CD4-positive, alpha-beta T cell (primary cell): Measurements from ENCODE around the gene PSMF1. TPM values are rescaled to one million over a fixed set of nuclear protein-coding genes. Genes with fewer than 3 reads are reported as not detected.

Experiments
- ATAC-seq: fragments of 200-7000 bp; cut with Tn5 transposase; one replicate; pipeline ENCODE4 v1.10.0; 2022; ENCODE audit warnings: mild to moderate bottlenecking; ENCODE audit not compliant: poor library complexity
- CTCF ChIA-PET: fragments of 350-600 bp; sonication (Branson Sonifier 250); formaldehyde crosslinking; loops from one replicate; lab custom pipeline; 2021; ENCODE audit warnings: antibody characterized with exemption, inconsistent platforms; lab: Charles Lee
- POLR2A ChIA-PET: fragments of 350-600 bp; sonication (Branson Sonifier 250); formaldehyde crosslinking; loops from one replicate; lab custom pipeline; 2021; ENCODE audit warnings: antibody characterized with exemption, inconsistent platforms; lab: Charles Lee
- DNase-seq, 14 experiments: peaks; one replicate each; pipeline ENCODE4 v3.0.0-alpha.2; 2013 to 2020; ENCODE audit warnings: mixed read lengths in 2 of 14
- H3K27ac ChIP-seq, 2 donors: one replicate each; pipeline versions ENCODE4 v1.5.1 to v1.7.0; 2013; ENCODE audit warnings: low read length in 2 of 2, low read depth in 1 of 2, mild to moderate bottlenecking in 1 of 2
- H3K27me3 ChIP-seq, 2 experiments: 1 replicate in 1 of 2; 2 replicates in 1 of 2; pipeline versions ENCODE4 v1.6.1 to v1.7.0; 2013; ENCODE audit warnings: low read length in 2 of 2, control low read depth in 1 of 2, mild to moderate bottlenecking in 1 of 2, moderate library complexity in 1 of 2; ENCODE audit not compliant: insufficient read depth in 2 of 2, control insufficient read depth in 1 of 2
- H3K36me3 ChIP-seq: one replicate; pipeline ENCODE4 v1.6.1; 2013; ENCODE audit warnings: low read length, control low read depth; ENCODE audit not compliant: insufficient read depth
- H3K4me1 ChIP-seq: one replicate; pipeline ENCODE4 v1.6.1; 2013; ENCODE audit warnings: low read length, control low read depth; ENCODE audit not compliant: insufficient read depth
- H3K4me3 ChIP-seq: one replicate; pipeline ENCODE4 v1.5.1; 2013; ENCODE audit warnings: mild to moderate bottlenecking, low read length, moderate library complexity
- H3K9me3 ChIP-seq, 2 experiments: 1 replicate in 1 of 2; 2 replicates in 1 of 2; pipeline versions ENCODE4 v1.6.1 to v1.7.0; 2013; ENCODE audit warnings: low read length in 2 of 2, mild to moderate bottlenecking in 2 of 2, control low read depth in 1 of 2, moderate library complexity in 1 of 2; ENCODE audit not compliant: control insufficient read depth in 1 of 2, insufficient read depth in 1 of 2
- H3K27ac Mint-ChIP-seq: one replicate; pipeline ENCODE4 v1.8.0; 2020; ENCODE audit warnings: mixed read lengths
- H3K27me3 Mint-ChIP-seq: one replicate; pipeline ENCODE4 v1.8.0; 2021; ENCODE audit warnings: mixed read lengths
- H3K36me3 Mint-ChIP-seq: one replicate; pipeline ENCODE4 v1.8.0; 2021; ENCODE audit warnings: low read depth, mixed read lengths
- H3K4me1 Mint-ChIP-seq: one replicate; pipeline ENCODE4 v1.8.0; 2021; ENCODE audit warnings: low read depth, mixed read lengths
- H3K4me3 Mint-ChIP-seq: one replicate; pipeline ENCODE4 v1.8.0; 2020; ENCODE audit warnings: mild to moderate bottlenecking, mixed read lengths
- H3K9me3 Mint-ChIP-seq: one replicate; pipeline ENCODE4 v1.8.0; 2020; ENCODE audit warnings: mixed read lengths
- intact Hi-C, 2 experiments: fragments of 100-400 bp; cut with DNase I in 1 of 2; cut with micrococcal nuclease in 1 of 2; formaldehyde crosslinking; loops; one replicate each; pipeline versions ENCODE4 v1.15.1 to v1.9.0; 2023 to 2025; cut with DNase I, micrococcal nuclease
- total RNA-seq, 174 experiments: library from RNA in 2 of 174; stranded (reverse) in 2 of 174; gene quantifications; one replicate each; pipeline ENCODE4 v1.2.3 and lab custom pipeline; 2021 to 2026
- TF ChIP-seq, protein P1 (sequence below): fragments of 200-600 bp; IDR thresholded peaks from one replicate; pipeline ENCODE4 v1.8.0; 2022; ENCODE audit warnings: antibody characterized with exemption, mild to moderate bottlenecking

Gene PSMF1
- total RNA-seq, 2 experiments from 2014 or later: 79.9 to 84.2 TPM

DNA sequence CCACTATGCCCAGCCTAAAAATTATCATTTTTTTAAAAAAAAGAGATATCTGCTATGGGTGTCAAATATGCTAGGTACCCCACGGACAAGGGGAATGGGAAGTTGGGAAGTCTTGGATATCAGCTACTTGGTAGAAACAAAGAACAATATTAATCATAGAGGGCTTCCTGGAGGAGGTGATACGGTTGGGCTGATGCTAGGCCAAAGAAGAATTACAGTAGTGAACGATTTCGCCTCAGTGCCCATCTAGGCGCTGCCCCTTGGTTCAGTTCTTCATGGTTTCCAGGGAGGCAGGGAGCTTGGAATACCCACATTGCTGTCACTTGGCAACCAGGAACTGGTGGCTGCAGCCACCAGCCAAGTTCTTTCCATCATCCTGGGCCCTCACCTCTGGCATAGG, 5.5 kb upstream of the PSMF1 start:
- peaks cover 12% of the 10 kb centered on the region for H3K4me1 ChIP-seq
- H3K27ac Mint-ChIP-seq: no peak overlapping the region
- no peak overlapping the region for H3K4me3 Mint-ChIP-seq
- no peaks in the 10 kb centered on the region for H3K36me3 ChIP-seq
- no peaks in the 10 kb centered on the region for H3K9me3 ChIP-seq
- H3K27me3 ChIP-seq: no peaks in the 10 kb centered on the region
- intact Hi-C loops: no loop called here
- peaks cover 6% of the 10 kb centered on the region for H3K27me3 Mint-ChIP-seq
- ATAC-seq (no peak), DNase-seq (no peak)
- peaks cover 21% of the 10 kb centered on the region for H3K4me1 Mint-ChIP-seq
- no peaks in the 10 kb centered on the region for H3K36me3 Mint-ChIP-seq
- no peaks in the 10 kb centered on the region for H3K9me3 Mint-ChIP-seq
- ChIA-PET CTCF (no interaction called here), POLR2A (no interaction called here)
- H3K27ac ChIP-seq: no peak overlapping the region
- H3K4me3 ChIP-seq: no peak overlapping the region
- TF ChIP-seq, protein P1, sequence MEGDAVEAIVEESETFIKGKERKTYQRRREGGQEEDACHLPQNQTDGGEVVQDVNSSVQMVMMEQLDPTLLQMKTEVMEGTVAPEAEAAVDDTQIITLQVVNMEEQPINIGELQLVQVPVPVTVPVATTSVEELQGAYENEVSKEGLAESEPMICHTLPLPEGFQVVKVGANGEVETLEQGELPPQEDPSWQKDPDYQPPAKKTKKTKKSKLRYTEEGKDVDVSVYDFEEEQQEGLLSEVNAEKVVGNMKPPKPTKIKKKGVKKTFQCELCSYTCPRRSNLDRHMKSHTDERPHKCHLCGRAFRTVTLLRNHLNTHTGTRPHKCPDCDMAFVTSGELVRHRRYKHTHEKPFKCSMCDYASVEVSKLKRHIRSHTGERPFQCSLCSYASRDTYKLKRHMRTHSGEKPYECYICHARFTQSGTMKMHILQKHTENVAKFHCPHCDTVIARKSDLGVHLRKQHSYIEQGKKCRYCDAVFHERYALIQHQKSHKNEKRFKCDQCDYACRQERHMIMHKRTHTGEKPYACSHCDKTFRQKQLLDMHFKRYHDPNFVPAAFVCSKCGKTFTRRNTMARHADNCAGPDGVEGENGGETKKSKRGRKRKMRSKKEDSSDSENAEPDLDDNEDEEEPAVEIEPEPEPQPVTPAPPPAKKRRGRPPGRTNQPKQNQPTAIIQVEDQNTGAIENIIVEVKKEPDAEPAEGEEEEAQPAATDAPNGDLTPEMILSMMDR: no peak

DNA sequence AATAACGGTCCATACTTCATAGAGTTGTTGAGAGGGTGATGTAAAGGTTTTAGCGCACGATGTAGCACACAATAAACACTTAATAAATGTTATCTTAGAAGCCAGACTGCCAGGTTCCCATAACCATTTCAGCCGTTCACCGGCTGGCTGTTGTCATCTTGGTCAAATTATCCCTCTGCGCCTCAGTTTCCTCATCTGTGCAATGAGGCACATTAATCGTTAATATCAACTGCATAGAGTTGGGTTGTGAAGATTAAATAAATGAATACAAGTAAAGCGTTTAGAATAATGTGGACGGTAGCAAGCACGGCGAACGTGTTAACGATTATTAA, 432 bp upstream of the PSMF1 start:
- H3K9me3 Mint-ChIP-seq: no peaks in the 10 kb centered on the region
- Histone ChIP-seq H3K36me3 (peaks cover 28% of the 10 kb centered on the region), H3K9me3 (no peaks in the 10 kb centered on the region), H3K4me1 (peaks cover 52% of the 10 kb centered on the region), H3K4me3 (peak overlapping the region; percentile 81), H3K27ac (peak overlapping the region; percentile 72 to 74), H3K27me3 (no peaks in the 10 kb centered on the region)
- peaks cover 46% of the 10 kb centered on the region for H3K36me3 Mint-ChIP-seq
- H3K4me1 Mint-ChIP-seq: peaks cover 61% of the 10 kb centered on the region
- intact Hi-C loops: loop anchor here (1.0 to 5.0 kb wide), 9 partner anchors 93 to 1354 kb away; partner anchors contain the start of genes FAM110A (in 2 of the 2), NSFL1C (in 2 of the 2), SNRPB (in 2 of the 2) and SDCBP2 (in 1 of the 2)
- no peak for ATAC-seq
- ChIA-PET POLR2A (interaction anchor here (1.0 kb wide), 1 partner anchor 15 kb away, joined by 3 read pairs; no protein-coding TSS in a partner anchor), CTCF (no interaction called here)
- peak overlapping the region; percentile 96 for H3K27ac Mint-ChIP-seq
- TF ChIP-seq, protein P1: no peak
- no peaks in the 10 kb centered on the region for H3K27me3 Mint-ChIP-seq
- DNase-seq: peak in 1 of 14 experiments; percentile 5
- peak overlapping the region; percentile 96 for H3K4me3 Mint-ChIP-seq

DNA sequence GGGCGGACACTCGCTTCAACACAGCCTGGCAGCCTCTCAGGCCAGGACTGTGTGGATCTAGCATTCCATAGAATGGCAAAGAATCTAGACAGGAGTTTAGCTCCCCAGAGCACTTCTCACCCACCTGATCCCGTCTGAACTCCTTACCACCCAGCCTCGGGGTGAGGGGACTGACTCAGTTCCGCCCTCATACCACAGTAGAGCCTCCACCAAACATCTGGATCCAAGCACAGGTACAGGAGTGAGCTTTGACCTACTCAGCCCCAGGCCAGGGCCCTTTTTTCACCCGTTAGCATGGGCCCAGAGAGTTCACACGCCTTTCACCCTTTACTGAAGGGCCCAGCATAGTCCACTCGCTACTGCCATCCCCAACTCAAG, 715 bp downstream of the PSMF1 start:
- ATAC-seq: no peak
- Mint-ChIP-seq H3K36me3 (peaks cover 58% of the 10 kb centered on the region), H3K27me3 (no peaks in the 10 kb centered on the region), H3K9me3 (no peaks in the 10 kb centered on the region), H3K27ac (peak overlapping the region; percentile 96), H3K4me3 (peak overlapping the region; percentile 96), H3K4me1 (peaks cover 73% of the 10 kb centered on the region)
- Histone ChIP-seq H3K27me3 (no peaks in the 10 kb centered on the region), H3K4me1 (peaks cover 57% of the 10 kb centered on the region), H3K9me3 (no peaks in the 10 kb centered on the region), H3K4me3 (peak overlapping the region; percentile 81), H3K27ac (peak overlapping the region; percentile 45 to 72), H3K36me3 (peaks cover 40% of the 10 kb centered on the region)
- intact Hi-C loops: loop anchor here (2.0 to 5.0 kb wide), 7 partner anchors 92 to 1353 kb away; partner anchors contain the start of genes FAM110A (in 2 of the 2), SNRPB (in 2 of the 2), NSFL1C (in 1 of the 2) and SDCBP2 (in 1 of the 2)
- POLR2A ChIA-PET: interaction anchor here (0.6 to 1.2 kb wide), 4 partner anchors 10 to 348 kb away, joined by 3 to 5 read pairs (median 4); no protein-coding TSS in a partner anchor
- no peak for DNase-seq
- CTCF ChIA-PET: no interaction called here
- TF ChIP-seq, protein P1: no peak
